Lung microvascular endothelial cell (primary cell): Measurements from ENCODE around the gene GRIN3B. TPM values are rescaled to one million over a fixed set of nuclear protein-coding genes. Genes with fewer than 3 reads are reported as not detected.

Experiments used
- DNase-seq, 2 donors: peaks; one replicate each; pipeline versions ENCODE4 v3.0.0 to v3.0.0-alpha.2; 2010; ENCODE audit warnings: low read depth in 2 of 2
- total RNA-seq: library from RNA; depleted of rRNA; stranded (reverse); fragments of >200 nt; gene quantifications from 2 replicates; pipeline ENCODE4 v1.2.1, GENCODE V29; 2014

The GRIN3B gene
- total RNA-seq, 1 donor from 2014 or later: under 0.01 TPM

DNA sequence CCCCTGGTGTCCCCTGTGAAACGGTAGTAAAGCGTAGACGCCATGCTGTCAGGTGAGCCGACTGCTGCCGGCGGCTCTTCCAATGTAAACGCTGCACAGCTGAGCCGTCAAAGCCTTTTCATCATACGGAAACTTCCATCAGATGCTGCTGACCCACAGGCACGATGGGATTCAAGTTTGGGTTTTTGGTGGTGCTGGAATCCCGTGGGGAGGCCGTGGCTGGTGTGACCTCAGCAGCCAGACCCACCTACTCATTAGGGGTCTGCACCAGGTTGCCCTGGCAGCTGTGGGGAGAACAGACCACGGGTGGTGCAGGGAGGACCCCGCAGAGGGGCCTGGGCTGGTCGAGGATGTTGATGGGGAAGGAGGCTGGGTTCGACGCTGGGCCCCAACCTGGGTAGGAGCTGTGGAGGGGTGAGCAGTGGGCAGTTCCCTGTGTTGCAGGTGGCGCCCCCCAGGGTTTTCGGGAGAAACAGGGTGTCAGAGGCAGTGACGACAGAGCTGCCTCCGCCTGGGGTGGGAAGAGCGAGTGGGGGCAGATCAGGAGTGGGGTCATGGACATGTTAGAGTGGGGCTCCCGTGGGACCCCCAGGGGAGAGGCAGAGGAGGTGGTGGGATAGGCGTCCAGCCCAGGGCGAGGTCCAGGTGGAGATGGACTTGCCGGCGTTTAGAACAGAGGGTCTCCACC, 6.6 kb downstream of the GRIN3B start:
- DNase-seq: no peak

- DNase-seq: no peak
Observed at GRCh38 chr19:1007399-1008251, 7.4 kb downstream of the GRIN3B start.

DNA sequence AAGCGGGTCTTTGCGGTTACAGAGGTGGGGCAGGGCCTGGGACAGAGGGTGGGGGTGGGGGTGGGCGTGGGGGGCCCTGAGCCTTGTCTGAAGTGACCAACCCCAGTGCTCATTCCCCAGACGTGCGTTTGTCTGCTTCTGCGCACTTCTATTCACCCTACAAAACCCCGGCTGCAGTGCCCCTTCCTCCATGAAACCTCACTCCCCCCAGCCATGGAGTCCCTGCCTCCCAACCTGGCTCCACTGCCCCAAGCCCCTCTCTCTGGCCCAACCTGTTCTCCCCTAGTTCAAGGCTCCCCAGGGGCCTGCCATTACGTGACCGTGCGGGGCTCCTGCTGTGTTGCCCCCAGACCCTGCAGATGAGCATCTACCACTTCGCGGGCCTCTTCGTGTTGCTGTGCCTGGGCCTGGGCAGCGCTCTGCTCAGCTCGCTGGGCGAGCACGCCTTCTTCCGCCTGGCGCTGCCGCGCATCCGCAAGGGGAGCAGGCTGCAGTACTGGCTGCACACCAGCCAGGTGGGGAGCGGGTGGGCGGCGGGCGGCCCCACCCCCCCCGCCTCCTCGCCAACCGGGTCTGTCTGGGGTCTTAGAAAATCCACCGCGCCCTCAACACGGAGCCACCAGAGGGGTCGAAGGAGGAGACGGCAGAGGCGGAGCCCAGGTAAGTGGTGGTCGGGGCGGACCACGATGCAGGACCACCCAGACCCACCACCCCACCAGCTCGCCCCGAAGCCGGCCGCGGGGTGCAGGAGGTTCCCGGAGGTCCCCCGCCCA, 8.2 kb downstream of the GRIN3B start:
- no peak for DNase-seq

GRCh38 chr19:1009041-1009980, 9.1 kb downstream of the GRIN3B start:
- DNase-seq: no peak

DNA sequence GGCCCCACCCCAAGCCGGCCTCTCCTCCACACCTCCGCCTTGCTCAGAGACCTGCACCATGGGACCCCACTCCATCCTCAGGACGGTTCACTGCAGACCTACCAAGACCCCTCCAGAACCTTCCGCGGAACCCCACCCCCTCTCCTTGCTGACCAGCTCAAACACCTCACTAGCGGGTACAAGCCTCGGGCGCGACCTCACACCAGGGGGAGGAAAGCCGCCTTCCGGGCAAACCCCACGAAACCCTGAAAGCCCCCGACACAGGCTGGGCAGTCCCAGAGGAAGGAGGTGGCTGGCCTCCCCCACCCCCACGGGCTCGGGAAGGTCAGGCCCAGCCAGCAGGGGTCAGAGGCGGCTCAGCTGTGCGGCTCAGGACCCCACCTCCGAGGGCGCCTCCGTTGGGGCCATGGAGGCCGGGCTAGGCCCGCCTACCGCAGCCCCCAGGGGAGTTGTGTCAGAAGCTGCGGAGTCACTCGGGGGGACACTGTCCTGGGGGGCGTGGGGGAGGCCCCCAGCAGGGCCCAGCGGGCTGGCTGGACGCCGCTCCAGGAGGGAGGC, 9.8 kb downstream of the GRIN3B start:
- DNase-seq: no peak

- no peak for DNase-seq
Observed at GRCh38 chr19:1010586-1011510, 10.6 kb downstream of the GRIN3B start.

GRCh38 chr19:1011831-1012333, 11.7 kb downstream of the GRIN3B start:
- DNase-seq: no peak

DNA sequence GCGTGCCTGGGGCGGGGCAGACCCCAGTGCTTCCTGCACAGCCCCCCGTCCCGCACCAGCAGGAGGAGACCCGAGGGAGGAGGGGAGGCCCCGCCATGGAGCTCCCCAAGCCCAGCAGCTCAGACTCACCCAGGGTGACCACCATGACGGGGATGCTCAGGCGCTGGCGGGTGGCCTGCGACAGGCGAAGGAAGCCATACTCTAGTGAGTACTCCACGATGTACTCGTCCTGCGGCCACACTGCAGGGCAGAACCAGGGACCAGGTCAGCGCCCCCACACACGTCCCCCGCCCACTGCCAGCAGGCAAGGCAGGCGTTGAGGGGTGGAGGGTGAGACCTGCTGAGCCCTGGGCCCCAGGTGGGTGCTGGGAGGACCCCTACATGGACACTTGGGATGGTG, 12.1 kb downstream of the GRIN3B start:
- no peak for DNase-seq

GRCh38 chr19:1013218-1013617, 13.0 kb downstream of the GRIN3B start:
- DNase-seq: no peak

- no peak for DNase-seq
Observed at GRCh38 chr19:1014161-1015060, 14.2 kb downstream of the GRIN3B start.

DNA sequence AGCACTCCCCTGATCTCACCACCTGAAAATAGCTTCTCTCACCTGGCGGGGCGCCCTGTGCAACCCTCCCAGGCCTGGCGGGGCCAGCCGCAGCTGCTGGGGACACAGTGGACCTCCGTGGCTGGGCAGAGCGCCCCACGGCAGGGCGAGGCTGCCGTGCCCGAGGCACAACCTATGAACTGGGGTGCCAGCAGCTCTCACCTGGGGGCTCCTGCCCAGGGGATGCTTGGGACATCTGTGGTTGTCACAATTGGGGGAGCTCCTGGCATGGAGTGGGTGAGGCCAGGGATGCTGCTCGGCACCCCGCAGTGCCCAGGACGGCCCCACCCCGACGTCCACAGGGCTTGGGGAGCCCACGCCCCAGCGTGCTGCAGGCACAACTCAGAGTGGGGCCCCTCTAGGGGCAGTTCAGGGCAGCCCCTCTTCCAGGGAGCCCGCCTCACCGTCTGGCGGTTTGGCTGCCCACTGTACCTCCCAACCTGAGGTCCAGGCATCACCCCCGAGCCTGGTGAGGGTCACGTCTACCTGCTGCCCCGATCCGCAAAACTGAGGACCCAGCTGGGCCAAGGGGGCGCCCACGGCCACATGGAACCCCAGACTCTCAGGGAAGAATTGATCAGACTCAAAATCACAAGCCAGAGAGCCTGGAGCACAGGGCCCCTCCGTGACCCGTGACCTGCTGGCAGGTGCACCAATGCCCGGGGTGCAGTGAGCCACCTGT, 15.0 kb downstream of the GRIN3B start:
- no peak for DNase-seq

DNA sequence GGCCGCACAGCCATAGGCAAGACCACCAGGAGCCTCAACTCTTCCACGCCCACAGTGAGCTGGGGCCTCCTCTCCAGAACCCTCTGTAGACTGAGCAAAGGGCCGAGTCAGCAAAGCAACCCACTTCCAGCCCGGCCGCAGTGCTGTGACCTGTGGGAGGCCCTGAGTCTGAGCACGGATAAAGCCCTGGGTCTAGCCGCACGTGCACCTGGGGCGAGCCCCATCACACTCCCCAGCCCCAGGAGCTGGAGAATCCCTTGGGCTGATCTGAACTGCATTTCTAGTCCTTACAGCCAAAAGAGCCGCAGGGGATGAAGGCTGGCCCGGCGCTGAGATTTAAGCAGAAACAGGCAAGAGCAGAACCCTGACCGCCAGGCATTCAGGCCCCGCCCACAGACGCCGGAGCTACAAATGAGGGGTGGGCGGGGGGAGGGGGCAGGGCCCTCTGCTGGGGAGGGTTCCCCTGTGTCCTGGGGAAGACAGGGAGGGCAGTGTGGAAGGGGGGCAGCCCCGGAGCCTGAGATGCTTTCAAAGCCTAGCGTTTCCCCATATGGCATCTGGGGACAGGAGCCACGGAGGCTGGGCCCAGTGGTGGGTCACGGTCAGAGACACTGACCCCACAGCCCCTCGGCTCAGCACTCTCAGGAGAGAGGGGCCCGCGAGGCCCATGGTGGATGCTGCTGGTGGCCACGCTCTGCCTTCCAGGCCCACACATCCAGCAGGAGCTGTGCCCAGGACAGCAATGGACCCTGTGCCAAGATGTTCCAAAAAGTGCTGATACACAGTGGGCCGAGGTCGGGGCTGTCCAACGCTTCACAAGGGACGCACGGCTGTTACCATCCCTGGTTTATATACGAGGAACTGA, 15.8 kb downstream of the GRIN3B start:
- DNase-seq: no peak

- peak; percentile 51 to 87 for DNase-seq
Observed at GRCh38 chr19:1016647-1017114, 16.5 kb downstream of the GRIN3B start.

DNA sequence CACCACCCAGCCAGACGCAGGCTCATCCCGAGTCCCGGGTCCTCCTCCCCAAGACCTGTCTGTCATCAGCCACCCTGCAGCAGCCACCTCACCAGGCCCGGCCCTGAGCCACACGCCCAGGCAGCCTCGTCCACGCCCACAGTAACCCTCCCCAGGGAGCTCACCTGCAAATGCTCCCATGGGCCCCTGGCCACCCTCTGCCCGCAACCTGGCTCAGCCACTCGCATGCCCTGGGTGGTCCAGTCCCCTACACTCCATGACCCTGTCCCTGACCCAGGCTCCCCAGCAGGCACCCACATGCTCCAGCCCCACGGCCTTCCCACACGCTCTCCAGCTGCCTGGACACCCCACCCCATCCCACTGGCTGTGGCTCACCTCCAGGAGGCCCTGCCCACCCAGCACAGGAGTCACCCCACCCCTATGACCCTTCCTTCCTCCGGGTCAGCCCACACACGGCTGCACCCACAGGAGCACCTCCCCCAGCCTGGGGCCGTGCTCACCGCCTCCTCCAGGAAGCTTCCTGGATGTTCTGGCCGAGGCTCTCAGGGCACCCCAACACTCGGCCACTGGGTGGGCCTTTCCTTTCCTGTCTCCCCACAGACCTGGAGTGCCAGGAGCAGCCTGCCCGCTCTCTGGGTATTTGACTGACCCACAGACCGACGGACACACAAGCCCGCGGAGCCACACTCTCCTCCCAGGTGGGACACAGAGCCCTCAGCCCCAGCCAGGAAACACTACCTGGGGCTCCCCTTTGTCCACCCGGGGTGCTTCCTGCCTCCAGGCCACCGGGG, 17.1 kb downstream of the GRIN3B start:
- peak in 1 of 2 donors; percentile 25 for DNase-seq

GRCh38 chr19:1017906-1018305, 17.7 kb downstream of the GRIN3B start:
- no peak for DNase-seq

GRCh38 chr19:1018393-1018792, 18.2 kb downstream of the GRIN3B start:
- no peak for DNase-seq
